ENCODE measurements around the gene WDR27.

- TF ChIP-seq CTCF (IDR thresholded peaks at IDR 0.05) (no peak), POLR2A (IDR thresholded peaks at IDR 0.05) (no peak)
Observed at GRCh38 chr6:169689287-169689686, 12.5 kb downstream of the WDR27 start.

All from heart left ventricle (tissue), 13 donors.